Kidney (tissue), 14 donors: ENCODE data around the gene AMFR. TPM values are rescaled to one million over a fixed set of nuclear protein-coding genes. Genes with fewer than 3 reads are reported as not detected.

Experiments used
- DNase-seq, 5 donors: peaks; one replicate each; pipeline ENCODE4 v3.0.0-alpha.2; 2013 to 2020
- FAIRE-seq: peaks from 2 replicates; lab custom pipeline; 2012; peaks lifted over from hg19 to GRCh38; lab: Jason Lieb, UNC
- H3K27ac ChIP-seq, 2 donors: one replicate each; pipeline ENCODE4 v1.7.0; 2013; ENCODE audit warnings: low read depth in 2 of 2, low read length in 2 of 2, inconsistent platforms in 1 of 2
- H3K27me3 ChIP-seq: one replicate; pipeline ENCODE4 v1.7.1; 2013; ENCODE audit warnings: low read length, inconsistent platforms; ENCODE audit not compliant: control insufficient read depth, insufficient read depth
- H3K36me3 ChIP-seq, 3 donors: one replicate each; pipeline versions ENCODE4 v1.7.0 to v1.7.1; 2013; ENCODE audit warnings: low read length in 3 of 3, control low read depth in 1 of 3, inconsistent platforms in 1 of 3; ENCODE audit not compliant: insufficient read depth in 3 of 3, control insufficient read depth in 2 of 3
- H3K4me1 ChIP-seq, 3 donors: one replicate each; pipeline versions ENCODE4 v1.7.0 to v1.7.1; 2013; ENCODE audit warnings: low read length in 3 of 3, inconsistent platforms in 1 of 3, low read depth in 1 of 3; ENCODE audit not compliant: control insufficient read depth in 2 of 3, insufficient read depth in 2 of 3
- H3K4me3 ChIP-seq, 3 donors: one replicate each; pipeline versions ENCODE4 v1.7.0 to v1.8.1; 2013; ENCODE audit warnings: low read length in 3 of 3, control low read depth in 1 of 3, inconsistent platforms in 1 of 3
- H3K9ac ChIP-seq, 3 donors: one replicate each; pipeline versions ENCODE4 v1.7.0 to v1.7.1; 2013; ENCODE audit warnings: low read length in 3 of 3, control low read depth in 1 of 3, inconsistent platforms in 1 of 3
- H3K9me3 ChIP-seq, 3 donors: one replicate each; pipeline versions ENCODE4 v1.7.0 to v1.7.1; 2013; ENCODE audit warnings: low read length in 3 of 3, control low read depth in 1 of 3, inconsistent platforms in 1 of 3; ENCODE audit not compliant: control insufficient read depth in 2 of 3, insufficient read depth in 1 of 3
- intact Hi-C: fragments of 100-400 bp; cut with DNase I; formaldehyde crosslinking; loops from one replicate; pipeline ENCODE4 v1.11.1; 2022
- polyA plus RNA-seq: library from polyadenylated mRNA; stranded (reverse); fragments of 350-450 nt; fragmentation: Illumina TruSeq; extraction: RNeasy Lipid Tissue Mini Kit (QIAGEN cat#74804); gene quantifications from one replicate; pipeline ENCODE4 v1.2.3, GENCODE V29; 2014; ENCODE audit warnings: low read depth, low replicate concordance; ENCODE audit not compliant: insufficient read depth
- total RNA-seq: library from RNA; stranded (reverse); fragmentation: NEBNext Ultra II Directional; extraction: Animal tissue kit (Norgen Biotek cat#: 25700); gene quantifications from one replicate; pipeline ENCODE4 v1.2.1, GENCODE V29; 2021
- TF ChIP-seq, protein P1 (sequence below): IDR thresholded peaks from 3 replicates; pipeline ENCODE4 v1.5.1; 2012; ENCODE audit warnings: mild to moderate bottlenecking, moderate library complexity, borderline replicate concordance; ENCODE audit not compliant: insufficient read depth; ENCODE audit errors: extremely low read depth
- donor health status: control.
- donor health status: control.
- donor health status: control.
- donor health status: control.
- donor health status: control.
- donor health status: DM: yes; HTN: yes; CAD: no.
- donor health status: Normal renal cell carcinoma (clear cell type).

The AMFR gene
- total and polyA plus RNA-seq, 2 donors from 2014 or later = 143 to 163 TPM

DNA sequence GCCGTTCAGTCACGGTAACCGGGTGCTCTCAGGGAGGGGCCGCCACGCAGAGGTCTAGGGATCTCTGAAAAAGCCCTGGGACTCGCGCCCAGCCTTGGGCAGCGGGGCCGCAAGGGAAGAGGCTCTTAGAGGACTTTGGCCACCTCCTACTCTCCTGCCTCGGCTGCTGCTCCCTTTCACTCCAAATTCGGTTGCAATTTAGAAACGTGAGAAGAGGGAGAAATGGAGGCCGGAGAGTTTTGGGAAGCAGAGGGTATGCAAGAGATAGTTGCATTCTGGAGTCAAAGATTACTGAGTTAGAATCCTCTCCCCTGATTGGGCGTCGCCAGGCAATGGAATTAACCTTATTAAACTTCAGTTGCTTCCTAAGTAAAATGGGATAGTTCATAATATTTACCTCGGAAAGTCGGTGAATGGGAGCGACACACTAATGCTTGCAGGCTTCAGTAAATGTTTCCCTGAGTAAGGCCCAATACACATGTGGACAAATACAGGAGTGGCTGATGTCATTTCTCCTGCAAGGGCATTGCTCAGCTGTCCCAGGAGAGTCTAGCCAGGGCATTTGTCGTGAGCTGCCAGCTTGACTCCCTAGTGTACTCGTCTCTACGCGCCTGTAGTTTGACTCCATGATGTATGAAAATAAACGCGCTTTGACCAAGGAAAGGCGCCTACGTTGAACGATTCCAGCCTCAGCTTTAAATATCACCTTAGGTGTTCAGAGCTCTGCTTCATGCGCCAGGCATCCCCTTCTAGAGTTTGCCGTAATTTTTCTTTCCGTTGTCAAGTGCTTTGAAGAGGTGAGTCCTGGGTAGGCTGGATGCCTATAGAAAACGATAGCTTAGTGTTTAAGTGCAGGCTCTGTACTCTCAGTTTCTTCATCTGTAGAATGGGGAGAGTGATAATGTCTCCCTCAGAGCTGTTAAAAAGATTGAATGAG lies 26.7 kb upstream of the AMFR start:
- Histone ChIP-seq H3K36me3 (peaks cover 0 to 14% (median 9%) of the 10 kb centered on the region in 3 donors), H3K9me3 (no peaks in the 10 kb centered on the region), H3K4me3 (peak overlapping the region; percentile 90 to 94 (median 91)), H3K27ac (peak overlapping the region; percentile 68 to 69), H3K9ac (peak overlapping the region; percentile 49 to 80 (median 73)), H3K27me3 (no peaks in the 10 kb centered on the region), H3K4me1 (peaks cover 0 to 19% (median 14%) of the 10 kb centered on the region in 3 donors)
- intact Hi-C loops = no loop called here
- DNase-seq = peak in 4 of 5 donors; percentile 27 to 64 (median 46)
- no peak for FAIRE-seq
- TF ChIP-seq, protein P1, sequence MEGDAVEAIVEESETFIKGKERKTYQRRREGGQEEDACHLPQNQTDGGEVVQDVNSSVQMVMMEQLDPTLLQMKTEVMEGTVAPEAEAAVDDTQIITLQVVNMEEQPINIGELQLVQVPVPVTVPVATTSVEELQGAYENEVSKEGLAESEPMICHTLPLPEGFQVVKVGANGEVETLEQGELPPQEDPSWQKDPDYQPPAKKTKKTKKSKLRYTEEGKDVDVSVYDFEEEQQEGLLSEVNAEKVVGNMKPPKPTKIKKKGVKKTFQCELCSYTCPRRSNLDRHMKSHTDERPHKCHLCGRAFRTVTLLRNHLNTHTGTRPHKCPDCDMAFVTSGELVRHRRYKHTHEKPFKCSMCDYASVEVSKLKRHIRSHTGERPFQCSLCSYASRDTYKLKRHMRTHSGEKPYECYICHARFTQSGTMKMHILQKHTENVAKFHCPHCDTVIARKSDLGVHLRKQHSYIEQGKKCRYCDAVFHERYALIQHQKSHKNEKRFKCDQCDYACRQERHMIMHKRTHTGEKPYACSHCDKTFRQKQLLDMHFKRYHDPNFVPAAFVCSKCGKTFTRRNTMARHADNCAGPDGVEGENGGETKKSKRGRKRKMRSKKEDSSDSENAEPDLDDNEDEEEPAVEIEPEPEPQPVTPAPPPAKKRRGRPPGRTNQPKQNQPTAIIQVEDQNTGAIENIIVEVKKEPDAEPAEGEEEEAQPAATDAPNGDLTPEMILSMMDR = no peak

DNA sequence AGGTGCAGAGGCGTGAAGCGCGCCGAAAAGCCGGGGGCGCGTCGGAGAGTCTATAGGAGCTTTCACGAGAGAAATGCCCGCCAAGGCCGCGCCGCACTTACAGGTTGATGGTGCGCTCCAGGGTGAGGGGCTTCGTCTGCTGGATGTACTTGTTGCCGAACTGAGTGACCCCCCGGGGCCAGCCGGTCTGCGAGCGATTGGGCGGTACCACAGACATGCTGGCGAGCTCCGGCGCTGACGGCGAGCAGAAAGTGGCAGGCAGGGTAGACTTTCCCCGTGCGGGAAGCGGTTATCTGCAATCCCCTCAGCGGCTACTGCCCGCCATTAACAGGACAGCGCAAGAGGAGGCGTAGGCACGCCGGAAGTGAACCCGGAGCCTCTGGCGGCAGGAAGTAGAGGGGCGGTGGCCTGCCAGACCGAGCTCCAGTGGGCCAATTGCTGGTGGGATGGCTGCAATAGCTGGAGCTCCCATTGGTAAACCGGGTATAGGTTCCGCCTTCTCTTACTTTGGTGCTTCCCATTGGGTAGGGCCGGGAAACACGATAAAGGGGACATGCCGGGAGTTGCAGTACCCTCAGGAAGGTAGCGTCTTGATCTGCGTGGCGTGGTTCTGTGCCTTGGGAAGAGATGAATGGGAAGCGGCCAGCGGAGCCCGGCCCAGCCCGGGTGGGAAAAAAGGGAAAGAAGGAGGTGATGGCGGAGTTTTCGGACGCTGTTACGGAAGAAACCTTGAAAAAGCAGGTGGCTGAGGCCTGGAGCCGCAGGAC lies 25.8 kb upstream of the AMFR start, which contains the start of the genes NUDT21 and OGFOD1:
Gene NUDT21 (minus strand): TSS at position 347 of the 767 bp plus-strand sequence. CDS start 130 bp downstream, at position 217.
Gene OGFOD1 (plus strand): TSS at position 569 of the 767 bp plus-strand sequence. CDS start 59 bp downstream, at position 628.
- Histone ChIP-seq H3K4me3 (peak within 1 kb of the TSS; percentile 90 to 94 (median 91)), H3K9ac (peak within 1 kb of the TSS; percentile 79 to 90 (median 84)), H3K4me1 (peaks cover 0 to 19% (median 14%) of the 10 kb centered on the region in 3 donors), H3K27me3 (no peaks in the 10 kb centered on the region), H3K27ac (peak within 1 kb of the TSS; percentile 69 to 79), H3K9me3 (no peaks in the 10 kb centered on the region), H3K36me3 (peaks cover 0 to 11% (median 4%) of the 10 kb centered on the region in 3 donors)
- TF ChIP-seq, protein P1 = peak; percentile 12
- intact Hi-C loops = no loop called here
- peak; percentile 97 to 99 (median 97) for DNase-seq
- FAIRE-seq = peak; percentile 96

GRCh38 chr16:56450275-56450985 lies 25.1 kb upstream of the AMFR start:
- Histone ChIP-seq H3K27ac (peak overlapping the region; percentile 43 to 79), H3K4me1 (peaks cover 0 to 19% (median 14%) of the 10 kb centered on the region in 3 donors), H3K36me3 (peaks cover 0 to 8% (median 0%) of the 10 kb centered on the region in 3 donors), H3K9ac (peak overlapping the region; percentile 79 to 90 (median 84)), H3K27me3 (no peaks in the 10 kb centered on the region), H3K9me3 (no peaks in the 10 kb centered on the region), H3K4me3 (peak overlapping the region; percentile 90 to 94 (median 91))
- DNase-seq (peak in 1 of 5 donors; percentile 23), FAIRE-seq (no peak)
- TF ChIP-seq, protein P1 = no peak
- intact Hi-C loops = no loop called here
